Loucy (cell line): Measurements from ENCODE around the gene ZFYVE28.
"Not testable (repeated sequence)": the region's sequence is repeated elsewhere in the genome, so short reads cannot be mapped to it uniquely, and the experiment has no call there.

Source experiments
- H2AFZ ChIP-seq: fragments of 200-600 bp; sonication (generic); 2 replicates; pipeline ENCODE4 v1.6.0; 2016; ENCODE audit warnings: antibody characterized with exemption, mild to moderate bottlenecking, low read length, moderate library complexity
- H3F3A ChIP-seq: fragments of 200-600 bp; 2 replicates; pipeline ENCODE4 v1.6.0; 2016; ENCODE audit warnings: antibody characterized with exemption, low read depth, mild to moderate bottlenecking
- H3K27me3 ChIP-seq: fragments of 200-600 bp; sonication (generic); 2 replicates; pipeline ENCODE4 v1.6.1; 2014; ENCODE audit warnings: low read length, mild to moderate bottlenecking; ENCODE audit not compliant: insufficient read depth, poor library complexity, severe bottlenecking
- H3K36me3 ChIP-seq: fragments of 200-600 bp; sonication (generic); 2 replicates; pipeline ENCODE4 v1.6.1; 2016; ENCODE audit warnings: low read length; ENCODE audit not compliant: insufficient read depth
- H3K4me1 ChIP-seq: fragments of 200-600 bp; sonication (generic); 2 replicates; pipeline ENCODE4 v1.5.1; 2014; ENCODE audit warnings: low read length, mild to moderate bottlenecking; ENCODE audit not compliant: insufficient read depth, poor library complexity, severe bottlenecking
- H3K4me2 ChIP-seq: fragments of 200-600 bp; sonication (generic); 2 replicates; pipeline ENCODE4 v1.6.0; 2014; ENCODE audit warnings: antibody characterized with exemption, low read length, low read depth, mild to moderate bottlenecking; ENCODE audit not compliant: poor library complexity, severe bottlenecking
- H3K4me3 ChIP-seq: fragments of 200-600 bp; sonication (generic); 2 replicates; pipeline ENCODE4 v1.5.1; 2014; ENCODE audit warnings: low read length, mild to moderate bottlenecking, mixed read lengths; ENCODE audit not compliant: poor library complexity, severe bottlenecking
- H3K79me2 ChIP-seq: fragments of 200-600 bp; sonication (generic); 2 replicates; pipeline ENCODE4 v1.6.1; 2014; ENCODE audit warnings: low read length; ENCODE audit not compliant: insufficient read depth
- H3K9ac ChIP-seq: fragments of 200-600 bp; sonication (generic); 2 replicates; pipeline ENCODE4 v1.6.0; 2014; ENCODE audit warnings: mild to moderate bottlenecking, low read depth, low read length, moderate library complexity; ENCODE audit not compliant: poor library complexity, severe bottlenecking
- H3K9me2 ChIP-seq: fragments of 200-600 bp; sonication (generic); replicated peaks from 2 replicates; pipeline ENCODE4 v1.6.1; 2016; ENCODE audit warnings: low read depth, low read length, mixed read lengths
- H3K9me3 ChIP-seq: fragments of 200-600 bp; sonication (generic); 2 replicates; pipeline ENCODE4 v1.6.1; 2014; ENCODE audit warnings: mild to moderate bottlenecking, antibody characterized with exemption, low read length, low read depth; ENCODE audit not compliant: insufficient read depth
- H4K20me1 ChIP-seq: fragments of 200-600 bp; sonication (generic); 2 replicates; pipeline ENCODE4 v1.6.0; 2014; ENCODE audit warnings: antibody characterized with exemption, low read length, mild to moderate bottlenecking; ENCODE audit not compliant: insufficient read depth, poor library complexity, severe bottlenecking
- EZH2phosphoT487 ChIP-seq: fragments of 200-600 bp; IDR thresholded peaks from 2 replicates; pipeline ENCODE4 v1.6.1; 2018; ENCODE audit warnings: antibody characterized with exemption, mild to moderate bottlenecking, moderate library complexity, borderline replicate concordance
- TF ChIP-seq, protein P1 (sequence below): fragments of 200-600 bp; sonication (generic); conservative IDR thresholded peaks from 2 replicates; pipeline ENCODE4 v1.5.1; 2014; ENCODE audit warnings: mild to moderate bottlenecking, antibody characterized with exemption, low read length

Gene ZFYVE28

DNA sequence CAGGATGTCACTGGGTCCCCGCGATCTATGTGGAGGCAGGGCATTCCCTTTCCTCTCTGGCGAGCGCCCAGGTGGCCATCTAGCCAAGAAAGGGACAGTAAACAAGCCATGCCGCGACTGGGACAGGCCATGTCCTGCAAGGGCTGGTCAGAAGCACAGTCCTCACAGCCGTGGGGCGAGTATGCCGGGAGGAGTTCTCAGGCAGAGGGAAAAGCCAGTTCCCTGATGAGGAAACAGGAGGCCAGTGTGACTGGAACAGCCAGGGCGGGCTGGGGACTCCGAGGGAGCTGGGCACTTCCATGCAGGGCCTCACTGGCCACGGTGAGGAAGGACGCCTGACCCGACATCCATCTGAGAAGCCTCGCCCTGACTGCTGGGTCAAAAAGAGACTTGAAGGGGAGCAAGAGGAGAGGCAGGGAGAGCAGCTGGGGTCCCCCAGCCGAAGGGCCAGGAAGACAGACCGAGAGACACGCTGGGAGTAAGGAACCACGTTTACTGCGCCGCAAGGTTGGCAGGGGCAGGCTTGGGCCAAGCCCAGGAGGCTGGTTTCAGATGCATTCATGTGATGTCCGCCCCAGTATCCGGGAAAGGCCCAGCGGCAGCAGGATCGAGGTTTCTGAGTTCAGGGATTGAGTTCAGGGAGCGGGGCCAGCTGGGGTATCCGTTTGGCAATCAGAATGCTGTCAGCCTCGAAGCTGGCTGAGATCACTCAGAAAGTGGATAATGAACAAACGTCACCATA is 15.3 kb upstream of the ZFYVE28 start:
- Histone ChIP-seq H3K27me3 (no peaks in the 10 kb centered on the region), H3K9me2 (no peaks in the 10 kb centered on the region), H3K79me2 (no peaks in the 10 kb centered on the region), H4K20me1 (no peaks in the 10 kb centered on the region), H3K4me2 (no peak overlapping the region), H3K4me3 (no peak overlapping the region), H3K4me1 (no peaks in the 10 kb centered on the region), H3K36me3 (no peaks in the 10 kb centered on the region), H3F3A (no peaks in the 10 kb centered on the region), H3K9ac (no peak overlapping the region), H2AFZ (no peak overlapping the region), H3K9me3 (no peaks in the 10 kb centered on the region)
- TF ChIP-seq, protein P1, sequence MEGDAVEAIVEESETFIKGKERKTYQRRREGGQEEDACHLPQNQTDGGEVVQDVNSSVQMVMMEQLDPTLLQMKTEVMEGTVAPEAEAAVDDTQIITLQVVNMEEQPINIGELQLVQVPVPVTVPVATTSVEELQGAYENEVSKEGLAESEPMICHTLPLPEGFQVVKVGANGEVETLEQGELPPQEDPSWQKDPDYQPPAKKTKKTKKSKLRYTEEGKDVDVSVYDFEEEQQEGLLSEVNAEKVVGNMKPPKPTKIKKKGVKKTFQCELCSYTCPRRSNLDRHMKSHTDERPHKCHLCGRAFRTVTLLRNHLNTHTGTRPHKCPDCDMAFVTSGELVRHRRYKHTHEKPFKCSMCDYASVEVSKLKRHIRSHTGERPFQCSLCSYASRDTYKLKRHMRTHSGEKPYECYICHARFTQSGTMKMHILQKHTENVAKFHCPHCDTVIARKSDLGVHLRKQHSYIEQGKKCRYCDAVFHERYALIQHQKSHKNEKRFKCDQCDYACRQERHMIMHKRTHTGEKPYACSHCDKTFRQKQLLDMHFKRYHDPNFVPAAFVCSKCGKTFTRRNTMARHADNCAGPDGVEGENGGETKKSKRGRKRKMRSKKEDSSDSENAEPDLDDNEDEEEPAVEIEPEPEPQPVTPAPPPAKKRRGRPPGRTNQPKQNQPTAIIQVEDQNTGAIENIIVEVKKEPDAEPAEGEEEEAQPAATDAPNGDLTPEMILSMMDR = no peak
- no peak for TF ChIP-seq EZH2phosphoT487

GRCh38 chr4:2432991-2433530 is 14.6 kb upstream of the ZFYVE28 start:
- Histone ChIP-seq H3K4me2 (no peak overlapping the region), H3K4me1 (no peaks in the 10 kb centered on the region), H3F3A (no peaks in the 10 kb centered on the region), H3K79me2 (no peaks in the 10 kb centered on the region), H3K9ac (no peak overlapping the region), H3K9me2 (no peaks in the 10 kb centered on the region), H3K4me3 (no peak overlapping the region), H3K27me3 (no peaks in the 10 kb centered on the region), H4K20me1 (no peaks in the 10 kb centered on the region), H2AFZ (no peak overlapping the region), H3K9me3 (no peaks in the 10 kb centered on the region), H3K36me3 (no peaks in the 10 kb centered on the region)
- TF ChIP-seq, protein P1 = no peak

DNA sequence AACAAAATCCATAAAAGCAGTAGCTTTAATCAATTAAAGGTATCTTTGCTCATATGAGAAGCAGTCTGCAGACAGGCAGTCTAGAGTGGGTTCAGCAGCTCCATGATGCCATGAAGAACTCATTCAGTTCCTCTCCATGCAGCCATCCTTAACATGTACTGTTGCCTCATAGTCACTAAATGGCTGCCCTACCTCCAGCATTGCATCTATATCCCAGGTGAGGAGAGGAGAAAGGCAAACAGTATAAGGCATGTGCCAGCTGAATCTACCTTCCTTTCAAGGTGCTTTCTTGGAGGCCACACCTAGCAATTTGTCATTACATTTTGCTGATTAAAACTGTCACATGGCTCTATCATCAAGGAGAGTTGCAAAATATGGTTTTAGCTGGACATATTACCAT is 13.6 kb upstream of the ZFYVE28 start:
- H4K20me1 ChIP-seq = no peaks in the 10 kb centered on the region
- no peaks in the 10 kb centered on the region for H3K27me3 ChIP-seq
- H3K4me1 ChIP-seq = no peaks in the 10 kb centered on the region
- TF ChIP-seq EZH2phosphoT487 = no peak
- TF ChIP-seq, protein P1 = no peak
- no peak overlapping the region for H3K4me3 ChIP-seq
- H3K9me3 ChIP-seq = no peaks in the 10 kb centered on the region
- no peak overlapping the region for H3K9ac ChIP-seq
- H3K36me3 ChIP-seq = no peaks in the 10 kb centered on the region
- H2AFZ ChIP-seq = no peak overlapping the region
- no peak overlapping the region for H3K4me2 ChIP-seq
- no peaks in the 10 kb centered on the region for H3K9me2 ChIP-seq
- H3F3A ChIP-seq = no peaks in the 10 kb centered on the region
- H3K79me2 ChIP-seq = no peaks in the 10 kb centered on the region

- H3F3A ChIP-seq, H3K36me3 ChIP-seq, H3K9ac ChIP-seq, H3K4me1 ChIP-seq, H2AFZ ChIP-seq, H3K4me2 ChIP-seq, H3K79me2 ChIP-seq, H4K20me1 ChIP-seq, H3K9me3 ChIP-seq, H3K27me3 ChIP-seq, H3K4me3 ChIP-seq, H3K9me2 ChIP-seq: not testable (repeated sequence)
Measured at GRCh38 chr4:2429945-2430757, 11.7 kb upstream of the ZFYVE28 start.
